ENCODE data around the gene CTNNA1. TPM values are rescaled to one million over a fixed set of nuclear protein-coding genes. Genes with fewer than 3 reads are reported as not detected.

Gene CTNNA1
- total RNA-seq, 1 donor from 2014 or later, result 495 TPM

DNA sequence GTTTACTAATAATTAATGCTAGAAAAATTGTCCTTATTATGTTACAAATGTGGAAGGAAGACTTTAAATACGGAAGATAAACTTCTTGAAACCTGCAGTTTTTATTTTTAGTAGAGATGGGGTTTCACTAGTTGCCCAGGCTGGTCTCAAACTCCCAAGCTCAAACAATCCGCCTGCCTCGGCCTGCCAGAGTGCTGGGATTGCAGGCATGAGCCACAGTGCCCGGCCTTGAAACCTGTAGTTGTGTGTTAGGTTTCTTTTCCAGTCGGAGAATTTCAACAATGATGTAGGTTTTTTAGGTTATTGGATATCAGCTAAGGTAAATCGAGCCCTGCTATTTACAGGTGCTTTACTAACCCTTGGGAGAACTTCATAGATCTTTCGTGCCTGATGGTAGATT lies 30.8 kb downstream of the CTNNA1 start:
- DNase-seq (ENCODE audit: low read depth) (no peak), FAIRE-seq (no peak)
- peaks cover 17% of the 10 kb centered on the region for H3K36me3 ChIP-seq (ENCODE audit: control insufficient read depth, insufficient read depth, low read length)
- TF ChIP-seq, protein P1, sequence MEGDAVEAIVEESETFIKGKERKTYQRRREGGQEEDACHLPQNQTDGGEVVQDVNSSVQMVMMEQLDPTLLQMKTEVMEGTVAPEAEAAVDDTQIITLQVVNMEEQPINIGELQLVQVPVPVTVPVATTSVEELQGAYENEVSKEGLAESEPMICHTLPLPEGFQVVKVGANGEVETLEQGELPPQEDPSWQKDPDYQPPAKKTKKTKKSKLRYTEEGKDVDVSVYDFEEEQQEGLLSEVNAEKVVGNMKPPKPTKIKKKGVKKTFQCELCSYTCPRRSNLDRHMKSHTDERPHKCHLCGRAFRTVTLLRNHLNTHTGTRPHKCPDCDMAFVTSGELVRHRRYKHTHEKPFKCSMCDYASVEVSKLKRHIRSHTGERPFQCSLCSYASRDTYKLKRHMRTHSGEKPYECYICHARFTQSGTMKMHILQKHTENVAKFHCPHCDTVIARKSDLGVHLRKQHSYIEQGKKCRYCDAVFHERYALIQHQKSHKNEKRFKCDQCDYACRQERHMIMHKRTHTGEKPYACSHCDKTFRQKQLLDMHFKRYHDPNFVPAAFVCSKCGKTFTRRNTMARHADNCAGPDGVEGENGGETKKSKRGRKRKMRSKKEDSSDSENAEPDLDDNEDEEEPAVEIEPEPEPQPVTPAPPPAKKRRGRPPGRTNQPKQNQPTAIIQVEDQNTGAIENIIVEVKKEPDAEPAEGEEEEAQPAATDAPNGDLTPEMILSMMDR (IDR thresholded peaks at IDR 0.05; ENCODE audit: insufficient read depth, low read length, severe bottlenecking), result no peak
- no peaks in the 10 kb centered on the region for H3K27me3 ChIP-seq (ENCODE audit: control insufficient read depth, insufficient read depth, low read length)
- no peak overlapping the region for H3K4me3 ChIP-seq (ENCODE audit: low read depth, low read length)

DNA sequence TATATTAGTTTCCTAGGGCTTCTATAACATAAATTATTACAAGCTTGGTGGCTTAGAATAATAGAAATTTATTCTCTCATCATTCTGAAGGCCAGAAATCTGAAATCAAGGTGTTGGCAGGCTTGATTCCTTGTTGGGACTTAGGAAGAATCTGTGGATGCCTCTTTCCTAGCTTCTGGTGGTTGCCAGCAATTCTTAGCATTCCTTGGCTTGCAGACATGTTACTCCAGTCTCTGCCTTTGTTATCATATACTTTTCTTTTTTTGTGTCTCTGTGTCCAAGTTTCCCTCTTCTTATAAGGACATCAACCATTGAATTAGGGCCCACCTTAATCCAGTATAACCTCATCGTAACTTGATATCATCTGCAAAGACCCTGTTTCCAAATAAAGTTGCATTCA lies 31.4 kb downstream of the CTNNA1 start:
- DNase-seq (ENCODE audit: low read depth), result no peak
- FAIRE-seq, result no peak
- H3K27me3 ChIP-seq (ENCODE audit: control insufficient read depth, insufficient read depth, low read length), result no peaks in the 10 kb centered on the region
- TF ChIP-seq, protein P1 (IDR thresholded peaks at IDR 0.05; ENCODE audit: insufficient read depth, low read length, severe bottlenecking), result no peak
- no peak overlapping the region for H3K4me3 ChIP-seq (ENCODE audit: low read depth, low read length)
- peaks cover 17% of the 10 kb centered on the region for H3K36me3 ChIP-seq (ENCODE audit: control insufficient read depth, insufficient read depth, low read length)

DNA sequence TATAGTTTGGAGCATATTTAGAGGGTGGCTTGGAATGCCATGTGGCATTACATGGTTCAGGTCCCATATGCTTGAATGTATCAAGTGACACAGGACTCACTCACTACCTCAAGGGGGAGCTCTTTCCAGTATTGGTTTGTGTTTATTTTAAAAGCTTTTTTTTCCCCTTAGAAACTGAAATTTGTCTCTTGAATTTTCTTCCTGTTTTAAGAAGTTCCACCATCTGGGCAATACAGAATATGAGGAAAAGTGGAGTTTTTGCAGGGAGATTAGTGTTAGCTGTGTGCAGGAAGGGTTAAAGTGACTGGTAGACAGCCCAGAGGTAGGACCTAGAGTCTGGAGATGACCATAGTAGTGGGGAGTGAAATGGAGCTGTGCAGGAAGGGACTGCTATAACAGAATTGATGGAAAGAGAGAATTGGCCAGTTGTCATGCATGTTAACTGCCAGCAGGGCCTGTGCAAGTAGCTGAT lies 36.6 kb downstream of the CTNNA1 start:
- peaks cover 12% of the 10 kb centered on the region for H3K36me3 ChIP-seq (ENCODE audit: control insufficient read depth, insufficient read depth, low read length)
- no peaks in the 10 kb centered on the region for H3K27me3 ChIP-seq (ENCODE audit: control insufficient read depth, insufficient read depth, low read length)
- TF ChIP-seq, protein P1 (IDR thresholded peaks at IDR 0.05; ENCODE audit: insufficient read depth, low read length, severe bottlenecking), result peak; percentile 65
- no peak overlapping the region for H3K4me3 ChIP-seq (ENCODE audit: low read depth, low read length)
- peak; percentile 38 for DNase-seq (ENCODE audit: low read depth)
- FAIRE-seq, result no peak

DNA sequence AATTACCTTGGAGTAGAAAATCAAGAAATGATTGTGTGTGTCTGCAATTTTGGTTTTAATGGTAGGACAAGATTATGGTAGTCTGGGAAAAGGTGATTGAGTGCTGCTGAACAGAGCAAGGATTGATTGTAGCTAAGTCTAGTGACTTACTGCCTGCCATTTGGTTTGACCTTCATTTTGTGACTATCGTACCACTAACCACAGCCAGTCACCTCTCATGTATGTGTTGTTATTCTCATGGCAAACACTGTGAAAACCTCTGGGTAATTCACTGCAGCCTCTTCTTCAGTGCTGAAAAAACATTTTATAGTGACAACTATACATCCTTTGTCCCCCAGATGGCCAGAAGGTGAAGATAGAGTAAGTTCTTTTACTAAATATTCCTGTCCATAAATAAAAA lies 37.5 kb downstream of the CTNNA1 start:
- no peak overlapping the region for H3K4me3 ChIP-seq (ENCODE audit: low read depth, low read length)
- peaks cover 11% of the 10 kb centered on the region for H3K36me3 ChIP-seq (ENCODE audit: control insufficient read depth, insufficient read depth, low read length)
- FAIRE-seq (no peak), DNase-seq (ENCODE audit: low read depth) (no peak)
- H3K27me3 ChIP-seq (ENCODE audit: control insufficient read depth, insufficient read depth, low read length), result no peaks in the 10 kb centered on the region
- TF ChIP-seq, protein P1 (IDR thresholded peaks at IDR 0.05; ENCODE audit: insufficient read depth, low read length, severe bottlenecking), result no peak

DNA sequence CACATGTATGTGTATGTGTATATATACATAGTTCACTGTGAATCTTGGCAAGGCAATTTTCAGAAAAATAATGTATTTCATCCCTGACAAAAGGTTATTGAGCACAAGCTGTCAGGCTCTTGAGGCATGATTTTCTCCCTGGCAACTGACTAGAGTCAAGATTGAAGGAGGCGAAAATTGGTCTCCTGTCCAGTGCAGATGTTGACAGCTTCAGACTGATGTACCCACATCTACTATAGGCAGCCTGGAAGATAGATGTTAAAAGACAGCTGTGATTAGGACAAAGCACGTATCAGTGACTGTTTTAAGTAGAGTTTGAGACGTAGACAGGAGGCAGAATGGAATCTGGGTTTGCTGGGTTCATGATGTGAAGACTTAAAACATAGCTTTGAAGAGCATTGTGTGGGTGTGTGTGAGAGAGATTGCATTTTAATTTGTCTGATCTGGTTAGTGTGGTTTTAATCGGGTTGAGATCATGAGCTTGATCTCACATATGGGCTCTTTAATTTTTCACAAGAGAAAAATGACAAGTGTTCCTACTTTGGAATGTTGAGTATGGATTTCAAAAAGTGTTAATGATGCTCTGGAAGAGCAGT lies 39.1 kb downstream of the CTNNA1 start:
- no peaks in the 10 kb centered on the region for H3K27me3 ChIP-seq (ENCODE audit: control insufficient read depth, insufficient read depth, low read length)
- FAIRE-seq, result no peak
- TF ChIP-seq, protein P1 (IDR thresholded peaks at IDR 0.05; ENCODE audit: insufficient read depth, low read length, severe bottlenecking), result no peak
- H3K36me3 ChIP-seq (ENCODE audit: control insufficient read depth, insufficient read depth, low read length), result peaks cover 6% of the 10 kb centered on the region
- no peak for DNase-seq (ENCODE audit: low read depth)
- H3K4me3 ChIP-seq (ENCODE audit: low read depth, low read length), result no peak overlapping the region

DNA sequence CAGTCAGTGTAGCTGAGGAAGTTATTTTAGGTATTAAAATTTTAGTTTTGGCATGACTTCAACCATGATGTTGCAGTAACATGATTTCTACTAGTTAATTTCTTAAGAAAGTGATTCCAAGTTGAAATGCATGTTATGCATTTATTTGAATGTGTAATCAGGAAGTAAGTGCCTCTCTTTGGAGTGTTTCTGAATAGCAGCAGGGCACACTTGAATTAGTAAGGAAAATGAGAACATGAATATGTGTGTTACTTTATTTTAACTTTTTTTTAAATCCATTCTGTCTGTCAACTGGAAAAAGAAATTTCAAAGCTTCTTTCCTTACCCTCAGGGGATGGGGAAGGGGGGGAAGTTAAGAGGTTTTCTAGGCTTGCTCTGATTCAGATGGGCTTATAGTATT lies 40.4 kb downstream of the CTNNA1 start:
- no peak for DNase-seq (ENCODE audit: low read depth)
- FAIRE-seq, result no peak
- H3K4me3 ChIP-seq (ENCODE audit: low read depth, low read length), result no peak overlapping the region
- H3K36me3 ChIP-seq (ENCODE audit: control insufficient read depth, insufficient read depth, low read length), result peaks cover 4% of the 10 kb centered on the region
- TF ChIP-seq, protein P1 (IDR thresholded peaks at IDR 0.05; ENCODE audit: insufficient read depth, low read length, severe bottlenecking), result no peak
- no peaks in the 10 kb centered on the region for H3K27me3 ChIP-seq (ENCODE audit: control insufficient read depth, insufficient read depth, low read length)
